Measurements from ENCODE around the gene FOSB. TPM values are rescaled to one million over a fixed set of nuclear protein-coding genes. Genes with fewer than 3 reads are reported as not detected.
"Not testable (repeated sequence)": the region's sequence is repeated elsewhere in the genome, so short reads cannot be mapped to it uniquely, and the experiment has no call there.

Gene FOSB
- total RNA-seq, 1 donor from 2014 or later: 13.3 TPM

- H3K4me2 ChIP-seq (ENCODE audit: low read length); H3K27me3 Mint-ChIP-seq (ENCODE audit: low read depth, unreplicated experiment); H3K27ac ChIP-seq (ENCODE audit: low read depth, low read length); H3K4me1 Mint-ChIP-seq (ENCODE audit: low read depth, unreplicated experiment); H4K20me1 ChIP-seq (ENCODE audit: insufficient read depth, low read length); H3K79me2 ChIP-seq (ENCODE audit: insufficient read depth, low read length); H3K36me3 Mint-ChIP-seq (ENCODE audit: low read depth, unreplicated experiment); H3K27me3 ChIP-seq (ENCODE audit: insufficient read depth, low read length); H3K9ac ChIP-seq (ENCODE audit: low read length); H3K9me3 ChIP-seq (ENCODE audit: insufficient read depth, low read depth, low read length); H3K4me3 ChIP-seq (ENCODE audit: insufficient read depth, low read depth, low read length); H3K27ac Mint-ChIP-seq (ENCODE audit: unreplicated experiment); H2AFZ ChIP-seq (ENCODE audit: low read depth, low read length); H3K9me3 Mint-ChIP-seq (ENCODE audit: unreplicated experiment); FAIRE-seq; H3K36me3 ChIP-seq (ENCODE audit: insufficient read depth, low read length); H3K4me3 Mint-ChIP-seq (ENCODE audit: unreplicated experiment); DNase-seq (ENCODE audit: low read depth): not testable (repeated sequence)
- H3K4me1 ChIP-seq (ENCODE audit: insufficient read depth, low read length): peaks cover 11% of the 10 kb centered on the region
Observed at GRCh38 chr19:45432543-45432942, 35.3 kb upstream of the FOSB start.

DNA sequence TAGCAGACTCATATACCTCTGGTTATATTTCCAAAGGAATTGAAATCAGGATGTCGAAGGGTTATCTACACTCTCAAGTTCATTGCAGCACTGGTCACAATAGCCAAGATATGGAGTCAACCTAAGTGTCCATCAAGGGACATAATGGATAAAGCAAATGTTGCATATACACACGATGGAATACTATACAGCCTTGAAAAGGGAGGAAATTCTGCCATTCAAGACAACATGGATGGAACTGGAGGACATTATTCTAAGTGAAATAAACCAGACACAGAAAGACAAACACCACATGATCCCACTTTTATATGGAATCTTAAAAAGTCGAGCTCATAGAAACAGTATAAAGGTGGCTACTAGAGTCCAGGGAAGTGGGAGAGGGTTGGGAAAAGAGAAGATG is 30.5 kb upstream of the FOSB start:
- DNase-seq (ENCODE audit: low read depth): no peak
- Mint-ChIP-seq H3K4me1 (ENCODE audit: low read depth, unreplicated experiment) (no peaks in the 10 kb centered on the region), H3K4me3 (ENCODE audit: unreplicated experiment) (no peak overlapping the region), H3K36me3 (ENCODE audit: low read depth, unreplicated experiment) (no peaks in the 10 kb centered on the region), H3K27me3 (ENCODE audit: low read depth, unreplicated experiment) (no peaks in the 10 kb centered on the region), H3K27ac (ENCODE audit: unreplicated experiment) (no peak overlapping the region), H3K9me3 (ENCODE audit: unreplicated experiment) (no peaks in the 10 kb centered on the region)
- no peak overlapping the region for H3K27ac ChIP-seq (ENCODE audit: low read depth, low read length)
- H3K9ac ChIP-seq (ENCODE audit: low read length): no peak overlapping the region
- H3K27me3 ChIP-seq (ENCODE audit: insufficient read depth, low read length): no peaks in the 10 kb centered on the region
- no peaks in the 10 kb centered on the region for H3K36me3 ChIP-seq (ENCODE audit: insufficient read depth, low read length)
- no peak overlapping the region for H3K4me3 ChIP-seq (ENCODE audit: insufficient read depth, low read depth, low read length)
- no peaks in the 10 kb centered on the region for H4K20me1 ChIP-seq (ENCODE audit: insufficient read depth, low read length)
- TF ChIP-seq, protein P1, sequence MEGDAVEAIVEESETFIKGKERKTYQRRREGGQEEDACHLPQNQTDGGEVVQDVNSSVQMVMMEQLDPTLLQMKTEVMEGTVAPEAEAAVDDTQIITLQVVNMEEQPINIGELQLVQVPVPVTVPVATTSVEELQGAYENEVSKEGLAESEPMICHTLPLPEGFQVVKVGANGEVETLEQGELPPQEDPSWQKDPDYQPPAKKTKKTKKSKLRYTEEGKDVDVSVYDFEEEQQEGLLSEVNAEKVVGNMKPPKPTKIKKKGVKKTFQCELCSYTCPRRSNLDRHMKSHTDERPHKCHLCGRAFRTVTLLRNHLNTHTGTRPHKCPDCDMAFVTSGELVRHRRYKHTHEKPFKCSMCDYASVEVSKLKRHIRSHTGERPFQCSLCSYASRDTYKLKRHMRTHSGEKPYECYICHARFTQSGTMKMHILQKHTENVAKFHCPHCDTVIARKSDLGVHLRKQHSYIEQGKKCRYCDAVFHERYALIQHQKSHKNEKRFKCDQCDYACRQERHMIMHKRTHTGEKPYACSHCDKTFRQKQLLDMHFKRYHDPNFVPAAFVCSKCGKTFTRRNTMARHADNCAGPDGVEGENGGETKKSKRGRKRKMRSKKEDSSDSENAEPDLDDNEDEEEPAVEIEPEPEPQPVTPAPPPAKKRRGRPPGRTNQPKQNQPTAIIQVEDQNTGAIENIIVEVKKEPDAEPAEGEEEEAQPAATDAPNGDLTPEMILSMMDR (IDR thresholded peaks at IDR 0.05; ENCODE audit: insufficient read depth, low read depth, low read length): no peak
- TF ChIP-seq EZH2 (IDR thresholded peaks at IDR 0.05; ENCODE audit: insufficient read depth, low read length): no peak
- no peak overlapping the region for H3K4me2 ChIP-seq (ENCODE audit: low read length)
- H2AFZ ChIP-seq (ENCODE audit: low read depth, low read length): no peak overlapping the region
- FAIRE-seq: no peak
- no peaks in the 10 kb centered on the region for H3K79me2 ChIP-seq (ENCODE audit: insufficient read depth, low read length)
- H3K9me3 ChIP-seq (ENCODE audit: insufficient read depth, low read depth, low read length): no peaks in the 10 kb centered on the region
- H3K4me1 ChIP-seq (ENCODE audit: insufficient read depth, low read length): peaks cover 9% of the 10 kb centered on the region

- TF ChIP-seq, protein P1 (IDR thresholded peaks at IDR 0.05; ENCODE audit: insufficient read depth, low read depth, low read length): no peak
- no peak for TF ChIP-seq EZH2 (IDR thresholded peaks at IDR 0.05; ENCODE audit: insufficient read depth, low read length)
- H3K4me3 Mint-ChIP-seq (ENCODE audit: unreplicated experiment): peak overlapping the region; percentile 50
- FAIRE-seq: no peak
Observed at GRCh38 chr19:45439190-45439568, 28.6 kb upstream of the FOSB start.

More at GRCh38 chr19:45439190-45439568, 28.6 kb upstream of the FOSB start:
- Histone ChIP-seq H3K79me2 (ENCODE audit: insufficient read depth, low read length) (no peaks in the 10 kb centered on the region), H2AFZ (ENCODE audit: low read depth, low read length) (peak overlapping the region; percentile 62), H3K36me3 (ENCODE audit: insufficient read depth, low read length) (no peaks in the 10 kb centered on the region), H3K27me3 (ENCODE audit: insufficient read depth, low read length) (no peaks in the 10 kb centered on the region), H3K27ac (ENCODE audit: low read depth, low read length) (peak overlapping the region; percentile 81), H3K9ac (ENCODE audit: low read length) (peak overlapping the region; percentile 87), H3K4me1 (ENCODE audit: insufficient read depth, low read length) (peaks cover 23% of the 10 kb centered on the region), H3K9me3 (ENCODE audit: insufficient read depth, low read depth, low read length) (no peaks in the 10 kb centered on the region), H3K4me2 (ENCODE audit: low read length) (peak overlapping the region; percentile 84), H4K20me1 (ENCODE audit: insufficient read depth, low read length) (no peaks in the 10 kb centered on the region), H3K4me3 (ENCODE audit: insufficient read depth, low read depth, low read length) (peak overlapping the region; percentile 69)
- no peaks in the 10 kb centered on the region for H3K36me3 Mint-ChIP-seq (ENCODE audit: low read depth, unreplicated experiment)
- H3K4me1 Mint-ChIP-seq (ENCODE audit: low read depth, unreplicated experiment): peaks cover 5% of the 10 kb centered on the region
- H3K9me3 Mint-ChIP-seq (ENCODE audit: unreplicated experiment): no peaks in the 10 kb centered on the region
- no peak overlapping the region for H3K27ac Mint-ChIP-seq (ENCODE audit: unreplicated experiment)
- H3K27me3 Mint-ChIP-seq (ENCODE audit: low read depth, unreplicated experiment): no peaks in the 10 kb centered on the region
- DNase-seq (ENCODE audit: low read depth): no peak
